ENCODE results near the gene MARCHF10.

Gene MARCHF10

GRCh38 chr17:62676952-62677596 is 131.0 kb downstream of the MARCHF10 start:
- DNase-seq (ENCODE audit: low spot score) = no peak

- DNase-seq (ENCODE audit: low spot score) = no peak
These were observed 131.7 kb downstream of the MARCHF10 start for GRCh38 chr17:62676231-62676943.

- DNase-seq (ENCODE audit: low spot score) = no peak
These were observed 132.4 kb downstream of the MARCHF10 start for GRCh38 chr17:62675701-62676100.

GRCh38 chr17:62675260-62675659 is 132.9 kb downstream of the MARCHF10 start:
- no peak for DNase-seq (ENCODE audit: low spot score)

GRCh38 chr17:62674841-62675240 is 133.3 kb downstream of the MARCHF10 start:
- DNase-seq (ENCODE audit: low spot score) = no peak

- DNase-seq (ENCODE audit: low spot score) = no peak
These were observed 133.8 kb downstream of the MARCHF10 start for GRCh38 chr17:62674363-62674739.

GRCh38 chr17:62673614-62674362 is 134.3 kb downstream of the MARCHF10 start:
- DNase-seq (ENCODE audit: low spot score) = no peak

- DNase-seq (ENCODE audit: low spot score) = no peak
These were observed 135.2 kb downstream of the MARCHF10 start for GRCh38 chr17:62672957-62673356.

- no peak for DNase-seq (ENCODE audit: low spot score)
These were observed 136.6 kb downstream of the MARCHF10 start for GRCh38 chr17:62671553-62671952.

- no peak for DNase-seq (ENCODE audit: low spot score)
These were observed 137.8 kb downstream of the MARCHF10 start for GRCh38 chr17:62670202-62670821.

- peak; percentile 11 for DNase-seq (ENCODE audit: low spot score)
These were observed 139.9 kb downstream of the MARCHF10 start for GRCh38 chr17:62668091-62668804.

- DNase-seq (ENCODE audit: low spot score) = no peak
These were observed 141.1 kb downstream of the MARCHF10 start for GRCh38 chr17:62666801-62667591.

- DNase-seq (ENCODE audit: low spot score) = no peak
These were observed 141.9 kb downstream of the MARCHF10 start for GRCh38 chr17:62666061-62666800.

- no peak for DNase-seq (ENCODE audit: low spot score)
These were observed 142.5 kb downstream of the MARCHF10 start for GRCh38 chr17:62665599-62665998.

GRCh38 chr17:62664336-62665120 is 143.6 kb downstream of the MARCHF10 start:
- DNase-seq (ENCODE audit: low spot score) = no peak

GRCh38 chr17:62663304-62663703 is 144.8 kb downstream of the MARCHF10 start:
- DNase-seq (ENCODE audit: low spot score) = no peak

- no peak for DNase-seq (ENCODE audit: low spot score)
These were observed 145.3 kb downstream of the MARCHF10 start for GRCh38 chr17:62662855-62663254.

GRCh38 chr17:62661337-62661736 is 146.8 kb downstream of the MARCHF10 start:
- DNase-seq (ENCODE audit: low spot score) = no peak

GRCh38 chr17:62660629-62661118 is 147.4 kb downstream of the MARCHF10 start:
- no peak for DNase-seq (ENCODE audit: low spot score)

All from RKO (cell line).